ENCODE data around the gene TJP2. TPM values are rescaled to one million over a fixed set of nuclear protein-coding genes. Genes with fewer than 3 reads are reported as not detected.

Gene TJP2
- total RNA-seq (2022; extraction: Qiagen RNA extraction), result 3.9 to 5.4 TPM (median 5.0 TPM) in 5 replicates

DNA sequence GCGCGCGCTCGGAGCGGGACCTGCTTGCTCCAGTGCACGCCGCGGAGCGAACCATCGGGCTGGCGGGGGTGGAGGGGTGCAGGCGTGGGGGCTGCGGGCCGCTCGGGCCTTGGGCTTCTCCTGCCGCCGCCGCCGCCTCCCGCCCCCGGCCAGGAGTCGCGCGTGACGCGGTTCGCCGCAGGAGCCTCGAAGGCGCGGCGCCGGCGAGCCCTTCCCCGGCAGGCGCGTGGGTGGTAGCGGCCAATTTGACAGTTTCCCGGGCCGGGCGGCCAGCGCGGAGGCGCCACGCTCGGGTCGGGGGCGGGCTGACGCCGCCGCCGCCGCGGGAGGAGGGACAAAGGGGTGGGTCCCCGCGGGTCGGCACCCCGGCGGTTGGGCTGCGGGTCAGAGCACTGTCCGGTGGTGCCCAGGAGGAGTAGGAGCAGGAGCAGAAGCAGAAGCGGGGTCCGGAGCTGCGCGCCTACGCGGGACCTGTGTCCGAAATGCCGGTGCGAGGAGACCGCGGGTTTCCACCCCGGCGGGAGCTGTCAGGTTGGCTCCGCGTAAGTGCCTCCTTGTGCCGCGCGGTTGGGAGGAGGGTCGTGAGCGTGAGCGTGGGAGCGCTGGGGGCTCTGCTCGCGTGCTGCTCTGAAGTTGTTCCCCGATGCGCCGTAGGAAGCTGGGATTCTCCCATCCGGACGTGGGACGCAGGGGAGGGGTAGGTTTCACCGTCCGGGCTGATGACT, at the start of gene TJP2:
Gene TJP2 (plus strand): TSS at position 387 of the 725 bp plus-strand sequence. CDS start 96 bp downstream, at position 483.

Other genes with a start within 250 kb of the TJP2 start
- gene PRKACG, start 160.2 kb upstream of the TJP2 start, total RNA-seq (2022; extraction: Qiagen RNA extraction), result not detected in 5 replicates
- 25.3 to 29.8 TPM (median 27.5 TPM) in 5 replicates for gene FXN, start 138.5 kb upstream of the TJP2 start, total RNA-seq (2022; extraction: Qiagen RNA extraction)
- gene ENTREP1, start 150.9 kb downstream of the TJP2 start, total RNA-seq (2022; extraction: Qiagen RNA extraction), result 0.43 to 0.74 TPM (median 0.57 TPM) in 5 replicates

Data from A549 treated with CORT108297 at 1 μM for 4 hours (cell line).